GM12878 (cell line): ENCODE measurements around the gene ENO2. TPM values are rescaled to one million over a fixed set of nuclear protein-coding genes. Genes with fewer than 3 reads are reported as not detected.

Experiments used
- ATAC-seq: fragments of 200-7000 bp; cut with Tn5 transposase; 3 replicates; pipeline ENCODE4 v1.9.1; 2020; ENCODE audit warnings: mild to moderate bottlenecking, moderate library complexity
- BruUV-seq: library from RNA; stranded (reverse); fragments of 400-500 nt; replicated peaks from 2 replicates; lab custom pipeline; 2021; lab: Mats Ljungman, UMichigan
- CTCF ChIA-PET: fragments of 300-600 bp; sonication (Branson Sonifier 250); formaldehyde crosslinking; extraction: SDS; loops from one replicate; lab custom pipeline; 2021; ENCODE audit warnings: inconsistent platforms; lab: Yijun Ruan, JAX
- POLR2A ChIA-PET: fragments of 350-600 bp; formaldehyde crosslinking; extraction: SDS; loops from one replicate; lab custom pipeline; 2021; ENCODE audit warnings: inconsistent platforms; lab: Charles Lee
- RAD21 ChIA-PET: fragments of 300-600 bp; sonication (Branson Sonifier 250); formaldehyde crosslinking; loops from one replicate; lab custom pipeline; 2023; ENCODE audit warnings: antibody characterized with exemption; ENCODE audit not compliant: unreplicated experiment; lab: Charles Lee
- SMC1A ChIA-PET: fragments of 300-600 bp; sonication (Branson Sonifier 250); formaldehyde crosslinking; loops from one replicate; lab custom pipeline; 2023; ENCODE audit not compliant: unreplicated experiment, uncharacterized antibody; lab: Charles Lee
- DNase-seq: peaks from one replicate; pipeline ENCODE4 v3.0.0-alpha.2; 2011; ENCODE audit warnings: low read depth, low spot score
- FAIRE-seq: peaks from 3 replicates; lab custom pipeline; 2011; peaks lifted over from hg19 to GRCh38; lab: Jason Lieb, UNC
- H2AFZ ChIP-seq: 2 replicates; pipeline ENCODE4 v1.6.0; 2011; ENCODE audit warnings: low read depth, low read length, control low read depth; ENCODE audit not compliant: control insufficient read depth
- H3K27ac ChIP-seq: 2 replicates; pipeline ENCODE4 v1.5.1; 2011; ENCODE audit warnings: control low read depth; ENCODE audit not compliant: control insufficient read depth, insufficient read depth
- H3K27me3 ChIP-seq, 2 experiments: replicated peaks in 1 of 2; 2 replicates each; pipeline versions ENCODE4 v1.6.0 to v1.6.1; 2011; ENCODE audit warnings: low read length in 1 of 2; ENCODE audit not compliant: control insufficient read depth in 2 of 2, insufficient read depth in 2 of 2
- H3K36me3 ChIP-seq, 2 experiments: 2 replicates each; pipeline ENCODE4 v1.5.1; 2011; ENCODE audit warnings: low read length in 1 of 2; ENCODE audit not compliant: control insufficient read depth in 2 of 2, insufficient read depth in 2 of 2
- H3K4me1 ChIP-seq: 2 replicates; pipeline ENCODE4 v1.6.1; 2011; ENCODE audit warnings: mild to moderate bottlenecking, low read length, moderate library complexity, mixed read lengths; ENCODE audit not compliant: control insufficient read depth, insufficient read depth
- H3K4me2 ChIP-seq: 2 replicates; pipeline ENCODE4 v1.6.0; 2011; ENCODE audit warnings: control low read depth; ENCODE audit not compliant: control insufficient read depth, insufficient read depth
- H3K4me3 ChIP-seq: fragments of 200-600 bp; sonication (generic); 2 replicates; pipeline ENCODE4 v1.5.1; 2016
- H3K79me2 ChIP-seq: 2 replicates; pipeline ENCODE4 v1.6.0; 2011; ENCODE audit warnings: low read length; ENCODE audit not compliant: control insufficient read depth, insufficient read depth
- H3K9ac ChIP-seq: 2 replicates; pipeline ENCODE4 v1.8.0; 2011; ENCODE audit warnings: low read length, control low read depth, mixed read lengths; ENCODE audit not compliant: control insufficient read depth, insufficient read depth
- H3K9me3 ChIP-seq: replicated peaks from 3 replicates; pipeline ENCODE4 v1.5.1; 2011; ENCODE audit warnings: mild to moderate bottlenecking, low read length; ENCODE audit not compliant: control insufficient read depth, insufficient read depth
- H4K20me1 ChIP-seq: 2 replicates; pipeline ENCODE4 v1.6.0; 2011; ENCODE audit not compliant: control insufficient read depth, insufficient read depth
- ASH2L ChIP-seq: fragments of 300-600, 200-600 bp; sonication (generic); IDR thresholded peaks from 2 replicates; pipeline ENCODE4 v1.6.1; 2017; ENCODE audit warnings: low read depth, mild to moderate bottlenecking, borderline replicate concordance
- CHD2 ChIP-seq: IDR thresholded peaks from 2 replicates; pipeline ENCODE4 v1.6.1; 2011; ENCODE audit warnings: low read depth, low read length, improper control_type of control experiment, borderline replicate concordance
- E2F8 ChIP-seq: fragments of 450-650 bp; IDR thresholded peaks from 2 replicates; pipeline ENCODE4 v1.6.1; 2018; ENCODE audit warnings: mild to moderate bottlenecking, low read depth, moderate library complexity; ENCODE audit not compliant: partially characterized antibody
- KAT2A ChIP-seq: conservative IDR thresholded peaks from 2 replicates; pipeline ENCODE4 v1.6.1; 2011; ENCODE audit warnings: low read depth, low read length; ENCODE audit not compliant: control insufficient read depth
- MYB ChIP-seq: fragments of 150-350 bp; IDR thresholded peaks from 2 replicates; pipeline ENCODE4 v1.6.1; 2014; ENCODE audit warnings: mild to moderate bottlenecking, low read depth, low read length, borderline replicate concordance
- NBN ChIP-seq: fragments of 450-650 bp; IDR thresholded peaks from 2 replicates; pipeline ENCODE4 v1.6.1; 2016
- NFYA ChIP-seq: IDR thresholded peaks from 2 replicates; pipeline ENCODE4 v1.6.1; 2011; ENCODE audit warnings: low read depth, mild to moderate bottlenecking, low read length, improper control_type of control experiment, borderline replicate concordance
- TARDBP ChIP-seq: IDR thresholded peaks from 2 replicates; pipeline ENCODE4 v1.6.1; 2016; ENCODE audit warnings: borderline replicate concordance
- ZBED1 ChIP-seq: IDR thresholded peaks from 2 replicates; pipeline ENCODE4 v1.6.1; 2016; ENCODE audit warnings: borderline replicate concordance
- ZBTB11 ChIP-seq: fragments of 450-650 bp; formaldehyde crosslinking; IDR thresholded peaks from 2 replicates; pipeline ENCODE4 v1.5.0; 2022; ENCODE audit warnings: mild to moderate bottlenecking, missing genetic modification characterization
- ZBTB4 ChIP-seq: fragments of 450-650 bp; formaldehyde crosslinking; IDR thresholded peaks from 2 replicates; pipeline ENCODE4 v1.4.0; 2022; ENCODE audit warnings: mild to moderate bottlenecking, moderate library complexity
- ZNF24 ChIP-seq: fragments of 450-650 bp; IDR thresholded peaks from 2 replicates; pipeline ENCODE4 v1.6.1; 2017; ENCODE audit warnings: antibody characterized with exemption, mild to moderate bottlenecking
- WGBS: methylation state at CpG from one replicate; pipeline ENCODE4 v1.1.6; 2016; ENCODE audit warnings: low lambda C conversion rate; ENCODE audit not compliant: insufficient replicate concordance, insufficient coverage; ENCODE audit errors: missing lambda C conversion rate; 5-methylcytosine and 5-hydroxymethylcytosine counted together
- in situ Hi-C: fragments of 300-500 bp; cut with MboI; formaldehyde crosslinking; loops from 9 replicates; pipeline ENCODE4 v1.14.3; 2018; ENCODE audit warnings: mixed read lengths
- intact Hi-C: fragments of 100-400 bp; cut with micrococcal nuclease; formaldehyde crosslinking; loops from one replicate; pipeline ENCODE4 v1.14.2; 2022; ENCODE audit not compliant: unreplicated experiment
- polyA plus RNA-seq, 11 experiments: library from polyadenylated mRNA; depleted of rRNA in 4 of 11; unstranded in 6 of 11; stranded (reverse) in 5 of 11; fragments of >200 nt; fragmentation: Nextera tagmentation in 4 of 11; fragmentation: Illumina TruSeq in 1 of 11; extraction: Ambion mirVana in 4 of 11; extraction: Trizol in 1 of 11; gene quantifications; 1 replicate in 1 of 11; 2 replicates in 10 of 11; pipeline versions ENCODE4 v1.2.1 to v1.2.3, GENCODE V29; 2011 to 2016; ENCODE audit warnings: inconsistent platforms in 2 of 11, missing spikeins in 2 of 11, low read depth in 1 of 11
- total RNA-seq, 4 experiments: library from RNA; depleted of rRNA in 3 of 4; stranded (reverse); fragments of >200 nt in 3 of 4; fragmentation: Illumina TruSeq in 1 of 4; extraction: Trizol in 1 of 4; gene quantifications; 2 replicates each; pipeline versions ENCODE4 v1.2.1 to v1.2.3, GENCODE V29; 2013 to 2021

ENO2 gene
- total and polyA plus RNA-seq, 10 of the 15 experiments (the other 5 are each of a cell fraction or from before 2014, with no cell fraction given): 24.8 to 196 (median 43.1) TPM

- Histone ChIP-seq H3K4me2 (peak overlapping the region; percentile 95), H3K4me1 (peaks cover 17% of the 10 kb centered on the region), H4K20me1 (no peaks in the 10 kb centered on the region), H3K4me3 (peak overlapping the region; percentile 95), H3K79me2 (peaks cover 41% of the 10 kb centered on the region), H3K27me3 (no peaks in the 10 kb centered on the region), H2AFZ (no peak overlapping the region), H3K9ac (peak overlapping the region; percentile 79; the same call in 1 of the 2 replicates), H3K9me3 (no peaks in the 10 kb centered on the region), H3K27ac (peak overlapping the region; percentile 26; the same call in 1 of the 2 replicates), H3K36me3 (no peaks in the 10 kb centered on the region; a peak in 1 of 4 replicates)
- FAIRE-seq (no peak), DNase-seq (no peak), ATAC-seq (peak; percentile 7)
- RAD21 ChIA-PET: interaction anchor here (0.7 to 1.4 kb wide), 6 partner anchors 14 to 240 kb away, joined by 3 to 8 read pairs (median 3); partner anchors contain the start of genes C12orf57, CDCA3, LPCAT3 and RNU7-1
- no TSS peak for BruUV-seq
- SMC1A ChIA-PET: interaction anchor here (1.3 to 1.8 kb wide), 2 partner anchors 8 to 14 kb away, joined by 4 to 5 read pairs; partner anchors contain the start of genes C12orf57 and RNU7-1
- 96% methylated on average over 7 of the region's 7 CpGs for WGBS
- in situ Hi-C loops (no loop called here), intact Hi-C loops (no loop called here)
- CTCF ChIA-PET: interaction anchor here (1.0 to 2.2 kb wide), 8 partner anchors 8 to 182 kb away, joined by 3 to 9 read pairs (median 4); no protein-coding TSS in a partner anchor
- POLR2A ChIA-PET: interaction anchor here (1.2 to 1.8 kb wide), 4 partner anchors 8 to 89 kb away, joined by 3 to 8 read pairs (median 4); partner anchors contain the start of gene LPCAT3
- TF ChIP-seq E2F8: no peak
- no peak for TF ChIP-seq NFYA
- TF ChIP-seq ZBTB4 (CRISPR knock-in tag): no peak
- TF ChIP-seq ZNF24: no peak
- TF ChIP-seq MYB: no peak
- no peak for TF ChIP-seq TARDBP
- no peak for TF ChIP-seq CHD2
- no peak for TF ChIP-seq ZBTB11
- no peak for TF ChIP-seq ZBED1
- TF ChIP-seq NBN: no peak
- TF ChIP-seq KAT2A: no peak
- no peak for TF ChIP-seq ASH2L
Observed at GRCh38 chr12:6929466-6930452, 15.4 kb downstream of the ENO2 start.
